ENCODE data around the gene KAZALD1.

- no peak for TF ChIP-seq PBX3 (IDR thresholded peaks at IDR 0.05)
- no peak for TF ChIP-seq EP300 (IDR thresholded peaks at IDR 0.05; ENCODE audit: borderline replicate concordance in 1 of 2, low read depth in 1 of 2, low read length in 1 of 2)
- no peak for TF ChIP-seq JUND (IDR thresholded peaks at IDR 0.05)
- TF ChIP-seq CTCF (IDR thresholded peaks at IDR 0.05): no peak
- TF ChIP-seq GABPA (IDR thresholded peaks at IDR 0.05; ENCODE audit: low read depth): no peak
- TF ChIP-seq POLR2AphosphoS5 (IDR thresholded peaks at IDR 0.05; ENCODE audit: low read depth, low read length): no peak
- TF ChIP-seq MAX (IDR thresholded peaks at IDR 0.05; ENCODE audit: low read depth): no peak
- TF ChIP-seq REST (IDR thresholded peaks at IDR 0.05; ENCODE audit: low read depth, low read length): no peak
- no peak for TF ChIP-seq FOXM1 (IDR thresholded peaks at IDR 0.05; ENCODE audit: low read depth)
- no peak for TF ChIP-seq TAF1 (IDR thresholded peaks at IDR 0.05; ENCODE audit: borderline replicate concordance, low read depth, low read length)
- no peak for TF ChIP-seq FOSL2 (IDR thresholded peaks at IDR 0.05; ENCODE audit: borderline replicate concordance, low read depth)
- no peak for TF ChIP-seq RAD21 (IDR thresholded peaks at IDR 0.05; ENCODE audit: low read length)
- TF ChIP-seq SMC3 (IDR thresholded peaks at IDR 0.05; ENCODE audit: low read depth, low read length): no peak
- TF ChIP-seq SIN3A (IDR thresholded peaks at IDR 0.05; ENCODE audit: borderline replicate concordance, low read depth, low read length): no peak
These were observed 14.5 kb upstream of the KAZALD1 start for GRCh38 chr10:101047268-101047667.

Measured in SK-N-SH (cell line).